HepG2 (cell line): Measurements from ENCODE around the gene CNOT10. TPM values are rescaled to one million over a fixed set of nuclear protein-coding genes. Genes with fewer than 3 reads are reported as not detected.

Experiments used
- AGO2 ChIP-seq: fragments of 200-400 bp; formaldehyde crosslinking; optimal IDR thresholded peaks from 2 replicates; pipeline ENCODE3; 2017; ENCODE audit warnings: mild to moderate bottlenecking, low read depth, low read length, moderate library complexity
- ASH2L ChIP-seq: fragments of 300-600, 200-600 bp; sonication (generic); IDR thresholded peaks from 2 replicates; pipeline ENCODE4 v1.7.0; 2017; ENCODE audit warnings: low read depth, mild to moderate bottlenecking, moderate library complexity, mixed read lengths, low read length; ENCODE audit not compliant: insufficient read length
- ATF1 ChIP-seq: IDR thresholded peaks from 2 replicates; pipeline ENCODE4 v1.6.1; 2016; ENCODE audit warnings: mild to moderate bottlenecking, control low read depth
- BATF2 ChIP-seq: sonication (generic); formaldehyde crosslinking; IDR thresholded peaks from 2 replicates; pipeline ENCODE4 v1.8.0; 2022; ENCODE audit warnings: mild to moderate bottlenecking, missing genetic modification reagents, moderate library complexity
- BORCS8-MEF2B ChIP-seq: sonication (generic); formaldehyde crosslinking; IDR thresholded peaks from 2 replicates; pipeline ENCODE4 v1.8.0; 2022; ENCODE audit warnings: mild to moderate bottlenecking, missing genetic modification reagents
- CREB1 ChIP-seq, 2 experiments: fragments of 450-650 bp in 1 of 2; IDR thresholded peaks; 2 replicates each; pipeline ENCODE4 v1.6.1; 2016 to 2017; ENCODE audit warnings: control low read depth in 1 of 2, mild to moderate bottlenecking in 1 of 2, missing compliant biosample characterization in 1 of 2, missing genetic modification characterization in 1 of 2
- DRAP1 ChIP-seq: IDR thresholded peaks from 2 replicates; pipeline ENCODE4 v1.6.1; 2016; ENCODE audit warnings: missing genetic modification reagents, missing compliant biosample characterization
- EHMT2 ChIP-seq: fragments of 200-600 bp; sonication (generic); IDR thresholded peaks from 2 replicates; pipeline ENCODE4 v1.7.0; 2017; ENCODE audit warnings: antibody characterized with exemption, low read depth, low read length, borderline replicate concordance
- MAX ChIP-seq: IDR thresholded peaks from 2 replicates; pipeline ENCODE4 v1.6.1; 2012; ENCODE audit warnings: inconsistent platforms
- MYNN ChIP-seq: sonication (generic); formaldehyde crosslinking; IDR thresholded peaks from 2 replicates; pipeline ENCODE4 v1.4.0; 2020; ENCODE audit warnings: mild to moderate bottlenecking, low read depth, missing genetic modification reagents
- SAFB2 ChIP-seq: sonication (generic); formaldehyde crosslinking; IDR thresholded peaks from 2 replicates; pipeline ENCODE4 v1.5.1; 2020; ENCODE audit warnings: missing genetic modification reagents, low read depth, mild to moderate bottlenecking, borderline replicate concordance
- SMAD1 ChIP-seq: sonication (generic); formaldehyde crosslinking; IDR thresholded peaks from 2 replicates; pipeline ENCODE4 v1.4.0; 2020; ENCODE audit warnings: missing genetic modification reagents, low read depth, mild to moderate bottlenecking, borderline replicate concordance
- TCF7L2 ChIP-seq: IDR thresholded peaks from 2 replicates; pipeline ENCODE4 v1.6.1; 2011; ENCODE audit warnings: mild to moderate bottlenecking, low read depth, low read length, moderate library complexity
- ZBTB1 ChIP-seq: sonication (generic); formaldehyde crosslinking; IDR thresholded peaks from 2 replicates; pipeline ENCODE4 v1.4.0; 2020; ENCODE audit warnings: missing genetic modification reagents, borderline replicate concordance
- ZBTB46 ChIP-seq: sonication (generic); formaldehyde crosslinking; IDR thresholded peaks from 2 replicates; pipeline ENCODE4 v1.4.0; 2020; ENCODE audit warnings: mild to moderate bottlenecking, missing genetic modification reagents, borderline replicate concordance
- ZMAT3 ChIP-seq: sonication (generic); formaldehyde crosslinking; conservative IDR thresholded peaks from 2 replicates; pipeline ENCODE4 v1.7.0; 2021; ENCODE audit warnings: missing genetic modification reagents
- ZNF263 ChIP-seq: sonication (generic); formaldehyde crosslinking; IDR thresholded peaks from 2 replicates; pipeline ENCODE4 v1.4.0; 2020; ENCODE audit warnings: missing genetic modification reagents
- ZNF3 ChIP-seq: IDR thresholded peaks from 2 replicates; pipeline ENCODE4 v1.7.0; 2017; ENCODE audit warnings: inconsistent platforms
- ZNF326 ChIP-seq: sonication (generic); formaldehyde crosslinking; IDR thresholded peaks from 2 replicates; pipeline ENCODE4 v1.4.0; 2020; ENCODE audit warnings: missing genetic modification reagents, borderline replicate concordance
- ZNF382 ChIP-seq: sonication (generic); formaldehyde crosslinking; IDR thresholded peaks from 2 replicates; pipeline ENCODE4 v1.5.0; 2020; ENCODE audit warnings: missing genetic modification reagents, mild to moderate bottlenecking, borderline replicate concordance
- ZNF619 ChIP-seq: sonication (generic); formaldehyde crosslinking; IDR thresholded peaks from 2 replicates; pipeline ENCODE4 v1.4.0; 2020; ENCODE audit warnings: mild to moderate bottlenecking, missing genetic modification reagents
- ZNF639 ChIP-seq: conservative IDR thresholded peaks from 2 replicates; pipeline ENCODE4 v1.6.1; 2018; ENCODE audit warnings: missing genetic modification reagents
- ZNF766 ChIP-seq: sonication (generic); formaldehyde crosslinking; IDR thresholded peaks from 2 replicates; pipeline ENCODE4 v1.5.0; 2020; ENCODE audit warnings: missing genetic modification reagents, borderline replicate concordance
- ZNF780A ChIP-seq: sonication (generic); formaldehyde crosslinking; IDR thresholded peaks from 2 replicates; pipeline ENCODE4 v1.8.0; 2022; ENCODE audit warnings: mild to moderate bottlenecking, missing genetic modification reagents, moderate library complexity
- polyA plus RNA-seq, 8 experiments: library from polyadenylated mRNA; depleted of rRNA in 3 of 8; stranded (reverse) in 7 of 8; unstranded in 1 of 8; fragments of >200 nt; fragmentation: Illumina TruSeq in 4 of 8; extraction: Trizol in 4 of 8; gene quantifications; 2 replicates each; pipeline versions ENCODE4 v1.2.1 to v1.2.3, GENCODE V29; 2011 to 2016; ENCODE audit warnings: low read depth in 4 of 8, missing spikeins in 1 of 8, mixed read lengths in 1 of 8; ENCODE audit not compliant: insufficient read depth in 1 of 8
- total RNA-seq, 5 experiments: library from RNA; depleted of rRNA; stranded (reverse); fragments of >200 nt; fragmentation: Illumina TruSeq; extraction: Trizol; gene quantifications; 2 replicates each; pipeline ENCODE4 v1.2.3, GENCODE V29; 2016; ENCODE audit warnings: low read depth in 1 of 5

The CNOT10 gene
- total and polyA plus RNA-seq, 2 of the 13 experiments (the other 11 are each of a cell fraction or from before 2014, with no cell fraction given): 21.2 to 34.1 TPM

GRCh38 chr3:32781211-32781968, 96.4 kb downstream of the CNOT10 start (continued):
- TF ChIP-seq ZBTB46 (no peak), ZNF619 (CRISPR knock-in tag) (0 out of 2 replicates have a peak, but pooled peaks have one; percentile 36), MYNN (CRISPR knock-in tag) (no peak), ATF1 (CRISPR knock-in tag) (no peak), TCF7L2 (no peak), ZNF780A (CRISPR knock-in tag) (0 out of 2 replicates have a peak, but pooled peaks have one; percentile 32), ZNF639 (CRISPR knock-in tag) (peak; percentile 41), SMAD1 (no peak), ZNF263 (CRISPR knock-in tag) (peak; percentile 42; the same call in 1 of the 2 replicates), EHMT2 (no peak), ZNF766 (CRISPR knock-in tag) (peak; percentile 58; the same call in 1 of the 2 replicates), ZNF326 (CRISPR knock-in tag) (no peak), MAX (peak; percentile 82), ZBTB1 (CRISPR knock-in tag) (no peak), CREB1 (IDR thresholded peaks at IDR 0.05) (no peak; the same call in 1 of the 2 replicates), CREB1 (CRISPR knock-in tag; IDR thresholded peaks at IDR 0.05) (no peak), SAFB2 (no peak), ZNF3 (CRISPR knock-in tag) (0 out of 2 replicates have a peak, but pooled peaks have one; percentile 41), ASH2L (peak; percentile 85), BORCS8-MEF2B (CRISPR knock-in tag) (0 out of 2 replicates have a peak, but pooled peaks have one; percentile 45), DRAP1 (no peak), BATF2 (CRISPR knock-in tag) (0 out of 2 replicates have a peak, but pooled peaks have one; percentile 32), AGO2 (peak; percentile 50), ZNF382 (CRISPR knock-in tag) (no peak), ZMAT3 (no peak)
